Vagina (tissue), 2 donors: ENCODE data around the gene BIVM.

Experiments
- CTCF ChIP-seq, 3 experiments: fragments of 450-650 bp in 2 of 3; fragments of 200-600 bp in 1 of 3; sonication (generic) in 1 of 3; IDR thresholded peaks; one replicate each; pipeline ENCODE4 v1.5.1; 2017 to 2019; ENCODE audit warnings: antibody characterized with exemption in 3 of 3, mild to moderate bottlenecking in 2 of 3, moderate library complexity in 2 of 3
- POLR2A ChIP-seq, 2 donors: fragments of 450-650 bp; IDR thresholded peaks; one replicate each; pipeline ENCODE4 v1.6.1; 2017; ENCODE audit warnings: antibody characterized with exemption in 2 of 2, mild to moderate bottlenecking in 2 of 2, moderate library complexity in 2 of 2
- POLR2AphosphoS5 ChIP-seq, 2 donors: sonication (generic); formaldehyde crosslinking; IDR thresholded peaks; one replicate each; pipeline ENCODE4 v1.9.0; 2017; ENCODE audit warnings: antibody characterized with exemption in 2 of 2, mild to moderate bottlenecking in 2 of 2, low read depth in 1 of 2; ENCODE audit not compliant: insufficient read depth in 1 of 2

GRCh38 chr13:102875256-102875655 is 76.3 kb downstream of the BIVM start:
- TF ChIP-seq CTCF (IDR thresholded peaks at IDR 0.05) (no peak), POLR2AphosphoS5 (IDR thresholded peaks at IDR 0.05; ENCODE audit: insufficient read depth in 1 of 2, low read depth in 1 of 2) (no peak), POLR2A (IDR thresholded peaks at IDR 0.05) (no peak)
